NOMO-1 (cell line): ENCODE measurements around the gene MAP3K2.
"Not testable (repeated sequence)": the region's sequence is repeated elsewhere in the genome, so short reads cannot be mapped to it uniquely, and the experiment has no call there.

Experiments used
- DNase-seq, 2 experiments: peaks; one replicate each; lab custom pipeline; 2025; ENCODE audit not compliant: unreplicated experiment in 2 of 2; lab: John Stamatoyannopoulos, UW

Gene MAP3K2

DNA sequence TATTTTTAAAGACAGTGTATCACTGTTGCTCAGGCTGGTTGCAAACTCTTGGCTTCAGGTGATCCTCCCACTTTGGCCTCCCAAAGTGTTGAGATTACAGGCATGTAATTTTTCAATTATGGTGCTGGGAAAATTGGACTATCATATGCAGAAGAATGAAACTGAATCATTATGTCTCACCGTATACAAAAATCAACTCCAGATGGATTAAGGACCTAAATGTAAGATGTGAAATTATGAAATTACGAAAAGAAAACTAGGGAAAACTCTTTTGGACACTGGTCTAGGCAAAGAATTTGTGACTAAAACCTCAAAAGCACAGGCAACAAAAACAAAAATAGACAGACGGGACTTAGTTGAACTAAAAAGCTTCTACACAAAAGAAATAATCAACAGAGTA, 31.2 kb downstream of the MAP3K2 start:
- DNase-seq: no peak

DNA sequence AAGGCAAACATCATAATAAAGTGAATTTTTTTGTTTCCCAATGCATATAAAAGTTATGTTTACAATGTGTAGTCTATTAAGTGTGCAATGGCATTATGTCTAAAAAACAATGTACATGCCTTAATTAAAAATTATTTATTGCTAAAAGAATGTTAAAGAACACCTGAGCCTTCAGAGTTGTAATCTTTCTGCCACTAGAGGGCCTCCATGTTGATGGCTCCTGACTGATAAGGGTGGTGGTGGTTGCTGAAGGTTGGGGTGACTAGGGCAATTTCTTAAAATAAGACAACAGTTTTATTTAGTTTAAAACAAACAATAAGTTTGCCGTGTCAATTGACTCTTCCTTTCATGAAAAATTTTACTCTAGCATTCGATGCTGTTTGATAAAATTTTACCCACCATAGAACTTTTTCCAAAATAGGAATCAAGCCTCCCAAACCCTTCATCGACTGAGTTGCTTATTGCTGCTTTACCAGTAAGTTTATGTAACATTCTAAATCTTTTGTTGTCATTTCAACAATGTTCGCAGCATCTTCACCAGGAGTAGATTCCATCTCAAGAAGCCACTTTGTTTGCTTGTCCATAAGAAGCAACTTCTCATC, 32.3 kb downstream of the MAP3K2 start:
- DNase-seq: no peak

DNA sequence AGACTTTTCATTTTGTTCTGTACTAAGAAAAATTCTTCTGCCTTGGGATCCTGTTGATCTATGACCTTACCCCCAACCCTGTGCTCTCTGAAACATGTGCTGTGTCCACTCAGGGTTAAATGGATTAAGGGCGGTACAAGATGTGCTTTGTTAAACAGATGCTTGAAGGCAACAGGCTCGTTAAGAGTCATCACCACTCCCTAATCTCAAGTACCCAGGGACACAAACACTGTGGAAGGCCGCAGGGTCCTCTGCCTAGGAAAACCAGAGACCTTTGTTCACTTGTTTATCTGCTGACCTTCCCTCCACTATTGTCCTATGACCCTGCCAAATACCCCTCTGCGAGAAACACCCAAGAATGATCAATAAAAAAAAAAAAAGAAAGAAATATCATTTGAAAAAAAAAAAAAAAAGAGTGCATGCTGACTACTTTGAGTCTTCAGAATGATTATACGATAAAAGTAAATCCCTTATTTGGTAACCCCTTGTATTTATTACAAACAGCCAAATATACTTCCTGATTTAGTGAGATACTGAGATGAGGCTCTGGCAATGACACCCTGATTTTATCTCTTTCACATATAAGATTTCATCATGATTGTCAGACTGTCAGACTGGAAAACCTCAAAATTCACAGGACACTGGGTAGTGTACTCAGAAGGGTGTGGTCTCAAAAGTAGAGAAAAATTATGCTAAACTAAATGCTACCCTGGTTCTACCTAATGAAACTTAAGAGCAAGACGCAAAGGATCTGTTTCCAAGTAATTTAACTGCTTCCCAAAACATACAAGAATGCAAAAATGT, 33.7 kb downstream of the MAP3K2 start:
- peak in 1 of 2 experiments; percentile 10 for DNase-seq

DNA sequence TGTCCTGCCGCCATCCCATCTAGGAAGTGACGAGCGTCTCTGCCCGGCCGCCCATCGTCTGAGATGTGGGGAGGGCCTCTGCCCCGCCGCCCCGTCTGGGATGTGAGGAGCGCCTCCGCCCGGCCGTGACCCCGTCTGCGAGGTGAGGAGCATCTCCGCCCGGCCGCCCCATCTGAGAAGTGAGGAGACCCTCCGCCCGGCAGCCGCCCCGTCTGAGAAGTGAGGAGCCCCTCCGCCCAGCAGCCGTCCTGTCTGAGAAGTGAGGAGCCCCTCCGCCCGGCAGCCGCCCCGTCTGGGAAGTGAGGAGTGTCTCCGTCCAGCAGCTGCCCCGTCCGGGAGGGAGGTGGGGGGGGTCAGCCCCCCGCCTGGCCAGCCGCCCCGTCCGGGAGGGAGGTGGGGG, 34.6 kb downstream of the MAP3K2 start:
- not testable (repeated sequence) for DNase-seq

DNA sequence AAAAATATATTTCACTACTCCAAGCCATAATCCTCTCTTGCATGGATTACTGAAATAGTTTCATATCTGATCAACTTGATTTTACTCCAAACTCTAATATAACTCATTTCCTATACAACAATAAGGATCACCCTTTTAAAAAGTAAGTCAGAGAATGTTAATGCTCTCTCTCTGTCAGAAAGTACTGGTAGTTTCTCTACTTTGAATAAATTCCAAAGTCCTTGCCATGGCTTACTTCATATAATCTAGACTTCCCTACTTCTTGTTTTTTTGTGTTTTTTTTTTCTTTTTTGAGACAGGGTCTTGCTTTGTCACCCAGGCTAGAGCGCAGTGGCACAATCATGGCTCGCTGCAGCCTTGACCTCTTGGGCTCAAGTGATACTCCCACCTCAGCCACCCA, 36.2 kb downstream of the MAP3K2 start:
- DNase-seq: peak in 1 of 2 experiments; percentile 4

DNA sequence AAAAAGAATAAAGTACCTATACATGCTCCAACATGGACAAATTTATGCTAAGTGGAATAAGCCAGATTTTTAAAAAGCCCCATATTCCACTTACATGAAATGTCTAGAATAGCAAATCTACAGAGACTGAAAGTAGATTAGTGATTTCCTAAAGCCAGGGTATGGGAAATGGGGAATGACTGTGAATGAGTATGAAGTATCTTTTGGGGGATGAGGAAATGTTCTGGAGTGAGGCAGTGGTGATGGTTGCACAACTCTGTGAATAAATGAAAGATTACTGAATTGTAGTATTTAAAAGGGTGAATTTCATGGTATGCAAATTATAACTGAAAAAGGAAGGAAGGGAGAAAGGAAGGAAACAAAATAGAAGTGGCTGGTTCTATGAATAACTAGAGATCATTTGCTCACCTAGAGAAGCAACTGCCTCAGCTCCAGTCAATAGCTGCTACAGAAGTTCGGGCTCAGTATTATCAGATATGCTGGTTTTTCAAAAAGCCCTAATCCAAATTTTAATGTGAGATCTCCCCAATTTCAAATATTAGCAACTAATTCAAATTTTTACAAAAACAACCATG, 39.3 kb downstream of the MAP3K2 start:
- peak in 1 of 2 experiments; percentile 27 for DNase-seq

DNA sequence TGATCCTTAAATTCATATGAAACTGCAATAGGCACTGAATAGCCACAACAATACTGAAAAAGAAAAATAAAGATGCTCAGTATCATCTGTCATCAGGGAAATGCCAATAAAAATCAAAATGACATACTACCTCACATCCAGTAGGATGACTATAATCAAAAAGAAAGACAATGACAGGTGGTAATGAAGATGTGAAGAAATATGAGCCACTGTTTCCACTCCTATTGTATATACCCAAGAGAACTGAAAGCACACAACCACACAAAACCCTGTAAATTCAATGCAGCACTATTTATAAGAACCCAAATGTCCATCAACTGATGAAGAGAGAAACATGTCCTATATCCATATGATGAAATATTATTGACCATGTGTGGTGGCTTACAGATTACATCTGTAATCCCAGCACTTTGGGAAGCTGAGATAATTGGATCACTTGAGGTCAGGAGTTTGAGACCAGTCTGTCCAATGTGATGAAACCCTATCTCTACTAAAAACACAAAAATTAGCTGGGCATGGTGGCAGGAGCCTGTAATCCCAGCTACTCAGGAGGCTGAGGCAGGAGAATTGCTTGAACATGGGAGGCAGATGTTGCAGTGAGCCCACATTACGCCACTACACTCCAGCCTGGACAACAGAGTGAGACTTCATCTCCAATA, 39.9 kb downstream of the MAP3K2 start:
- peak in 1 of 2 experiments; percentile 10 for DNase-seq

DNA sequence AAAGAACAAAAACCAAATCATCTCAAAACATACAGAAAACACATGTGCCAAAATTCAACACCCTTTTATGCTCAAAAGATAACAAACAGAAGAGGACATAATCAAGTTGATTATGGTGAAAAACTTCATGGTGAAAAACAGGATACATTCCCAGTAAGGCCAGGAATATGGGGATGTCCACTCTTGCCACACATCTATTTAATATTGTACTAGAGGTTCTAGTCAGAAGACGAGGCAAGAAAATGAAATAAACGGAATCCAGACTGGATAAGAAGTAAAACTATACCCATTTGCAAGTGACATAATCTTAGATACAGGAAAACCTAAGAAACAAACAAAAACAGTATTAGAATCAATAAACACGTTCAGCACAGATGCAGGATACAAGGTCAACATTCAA, 40.8 kb downstream of the MAP3K2 start:
- DNase-seq: no peak

DNA sequence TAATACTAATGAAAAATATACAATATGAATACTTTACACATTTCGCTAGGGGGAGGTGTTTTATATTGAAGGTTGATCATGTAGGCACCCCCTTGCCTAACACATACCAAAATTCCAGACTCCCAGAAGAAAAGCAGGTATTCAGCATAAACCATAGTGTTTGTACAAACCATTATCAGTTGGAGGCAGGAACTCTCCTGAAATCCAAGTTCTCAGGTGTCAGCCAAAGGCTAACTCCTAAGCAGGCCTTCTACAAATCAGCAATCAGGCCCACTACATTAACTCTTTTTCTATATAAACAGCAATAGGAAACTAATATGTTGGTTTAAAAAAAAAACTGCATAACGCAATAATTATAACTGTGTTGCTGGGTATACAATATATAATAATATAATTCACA, 44.5 kb downstream of the MAP3K2 start:
- no peak for DNase-seq

DNA sequence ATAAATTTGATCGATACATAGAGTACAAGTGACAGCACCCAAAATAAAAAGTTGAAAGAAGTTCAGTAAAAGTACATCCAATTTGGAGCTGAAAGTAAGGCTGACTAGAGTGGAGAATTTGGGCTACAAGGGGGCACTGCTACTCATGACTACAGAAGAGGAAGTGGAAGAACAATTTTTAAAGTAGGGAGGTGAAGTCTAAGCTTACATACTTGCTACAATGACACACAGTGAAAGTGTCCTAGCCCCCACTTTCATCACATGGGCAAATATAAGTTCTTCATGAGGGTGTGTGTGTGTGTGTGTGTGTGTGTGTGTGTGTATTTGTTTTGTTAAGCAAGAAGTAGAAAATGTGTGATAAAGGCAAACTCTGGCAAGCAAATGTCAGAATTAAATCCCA, 45.7 kb downstream of the MAP3K2 start:
- DNase-seq: peak in 1 of 2 experiments; percentile 25

DNA sequence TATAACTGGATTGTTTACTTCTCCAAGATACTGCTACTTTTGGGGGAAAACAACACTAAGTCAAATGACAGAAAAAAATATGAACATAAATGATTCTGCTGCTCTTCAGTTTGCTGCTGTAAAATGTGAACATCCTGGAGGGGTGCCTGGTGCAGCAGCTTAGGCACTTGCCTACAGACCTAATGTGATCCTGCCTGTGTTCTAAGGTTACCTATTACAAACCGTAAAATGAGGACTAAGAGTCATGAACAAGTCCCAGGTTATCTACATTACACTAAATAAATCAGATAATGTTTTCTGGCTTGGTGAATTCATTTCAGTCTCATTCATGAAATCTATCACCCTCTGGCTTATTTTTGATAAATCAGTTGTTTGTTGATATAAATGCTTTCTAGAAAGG, 55.4 kb downstream of the MAP3K2 start:
- no peak for DNase-seq

DNA sequence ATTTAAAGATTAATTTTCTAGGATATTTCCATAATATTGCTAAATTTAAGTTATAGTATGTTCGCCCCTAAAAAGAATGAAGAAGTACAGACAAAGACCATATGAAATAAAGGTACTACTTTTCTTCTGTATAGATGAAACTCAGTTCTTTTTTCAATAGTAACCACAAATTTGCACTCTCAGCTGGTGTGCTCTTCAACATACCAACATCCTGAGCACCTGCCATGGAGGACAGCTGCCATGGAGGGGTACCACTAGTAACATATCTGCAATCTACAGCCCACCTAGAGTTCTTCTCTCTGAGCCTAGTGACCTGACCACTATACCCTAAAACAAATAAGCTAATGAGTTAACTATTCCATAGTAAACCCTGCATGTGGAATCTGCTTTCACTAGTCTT, 57.0 kb downstream of the MAP3K2 start:
- DNase-seq: no peak

DNA sequence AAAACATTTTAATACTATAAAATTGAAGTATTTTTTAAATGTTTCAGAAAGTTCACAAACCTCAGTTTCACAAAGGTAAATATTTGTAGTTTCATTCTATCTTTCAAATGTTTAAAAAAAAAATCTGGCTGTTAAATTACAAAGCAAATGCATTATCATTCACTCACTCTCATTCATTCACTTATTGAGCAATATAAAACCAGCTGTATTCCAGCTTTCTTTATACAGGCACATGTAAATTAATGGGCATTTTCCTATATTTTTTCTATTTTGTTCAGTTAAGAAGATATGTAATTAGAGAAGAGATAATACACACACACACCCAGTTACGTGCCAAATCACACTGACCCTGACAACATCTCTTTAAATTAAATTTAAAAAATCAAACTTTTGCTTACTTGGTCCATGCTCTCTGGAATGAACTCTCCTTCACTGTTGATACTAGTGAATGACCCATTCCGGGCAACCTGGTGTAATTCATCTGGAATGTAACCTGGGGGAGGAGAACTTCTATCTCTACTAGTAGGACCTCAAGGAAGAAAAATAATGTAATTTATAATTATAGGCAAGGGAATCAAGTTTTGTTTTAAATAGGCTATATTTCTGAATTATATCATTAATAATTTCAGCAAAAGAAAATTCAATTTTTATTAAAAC, 61.4 kb downstream of the MAP3K2 start:
- DNase-seq: no peak

DNA sequence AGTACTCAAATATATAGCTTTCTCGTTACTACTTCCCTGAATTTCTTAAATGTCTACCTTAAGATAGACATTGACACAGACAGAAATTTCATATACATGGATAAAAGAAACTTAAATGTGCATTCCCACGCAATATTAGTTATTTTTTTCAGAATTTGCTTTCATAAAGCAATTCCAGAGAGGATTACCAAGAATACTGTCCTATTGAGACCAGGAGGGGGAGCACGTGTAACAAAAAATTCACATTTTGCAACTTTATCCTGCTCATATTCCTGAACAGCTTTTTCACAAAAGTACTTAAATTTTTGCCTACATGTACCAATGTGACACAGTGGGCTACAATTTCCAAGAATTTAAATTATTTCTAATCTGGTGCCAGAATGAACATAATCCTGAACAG, 63.1 kb downstream of the MAP3K2 start:
- peak in 1 of 2 experiments; percentile 13 for DNase-seq

DNA sequence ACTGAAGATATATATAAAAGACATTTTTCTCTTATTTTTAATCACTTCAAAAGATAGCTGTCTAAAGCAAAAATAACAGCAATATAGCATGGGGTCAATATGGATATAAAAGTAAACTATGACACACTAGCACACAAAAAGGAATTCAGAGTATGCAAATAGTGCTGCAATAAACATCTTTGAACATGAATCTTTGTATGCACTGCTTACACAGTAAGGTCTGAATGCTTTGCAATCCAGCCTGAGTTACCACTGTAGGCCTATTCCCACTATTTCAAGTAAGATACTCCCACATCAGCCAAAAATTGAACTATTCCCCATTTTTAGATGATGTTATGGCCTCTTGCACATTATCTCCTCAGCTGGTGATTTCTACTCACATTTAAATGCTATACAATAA, 66.5 kb downstream of the MAP3K2 start:
- DNase-seq: no peak

DNA sequence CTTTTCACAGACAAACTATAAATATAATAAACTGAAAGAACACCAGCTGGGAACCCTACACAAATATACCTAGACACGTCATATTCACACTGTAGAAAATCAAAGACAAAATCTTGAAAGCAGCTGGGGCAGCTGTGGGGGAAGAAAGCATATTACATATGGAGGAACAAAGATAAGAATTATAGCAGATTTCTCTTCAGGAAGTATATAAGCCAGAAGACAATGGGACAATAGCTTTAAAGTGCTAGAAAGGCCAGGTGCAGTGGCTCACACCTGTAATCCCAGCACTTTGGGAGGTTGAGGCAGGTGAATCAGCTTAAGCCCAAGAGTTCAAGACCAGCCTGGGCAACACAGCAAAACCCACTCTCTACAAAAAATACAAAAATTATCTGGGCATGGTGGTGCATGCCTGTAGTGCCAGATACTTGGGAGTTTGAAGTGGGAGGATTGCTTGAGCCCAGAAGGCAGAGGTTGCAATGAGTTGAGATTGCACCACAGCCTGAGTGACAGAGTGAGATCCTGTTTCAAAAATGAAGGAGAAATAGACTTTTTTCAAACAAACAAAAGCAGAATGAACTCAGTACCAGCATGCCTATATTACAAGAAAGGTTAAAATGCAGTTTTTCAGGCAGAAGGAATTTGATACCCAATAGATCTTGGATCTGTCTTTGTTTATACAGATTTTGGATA, 67.0 kb downstream of the MAP3K2 start:
- no peak for DNase-seq

DNA sequence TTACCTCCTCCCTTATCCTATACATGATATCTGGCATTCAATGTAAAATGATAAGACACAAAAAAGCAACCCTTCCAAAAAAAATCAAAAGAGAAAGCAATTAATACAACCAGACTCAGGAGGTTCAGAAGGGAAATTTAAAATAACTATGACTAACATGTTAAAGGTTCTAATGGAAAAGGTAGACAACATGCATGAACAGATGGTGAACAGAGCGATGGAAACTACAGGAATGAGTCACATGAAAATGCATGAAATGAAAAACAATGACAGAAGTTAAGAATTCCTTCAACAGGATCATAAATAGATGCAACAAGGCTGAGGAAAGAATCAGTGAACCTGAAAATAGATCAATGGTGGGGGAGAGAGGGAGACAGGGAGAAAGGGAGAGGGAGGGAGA, 67.7 kb downstream of the MAP3K2 start:
- no peak for DNase-seq

DNA sequence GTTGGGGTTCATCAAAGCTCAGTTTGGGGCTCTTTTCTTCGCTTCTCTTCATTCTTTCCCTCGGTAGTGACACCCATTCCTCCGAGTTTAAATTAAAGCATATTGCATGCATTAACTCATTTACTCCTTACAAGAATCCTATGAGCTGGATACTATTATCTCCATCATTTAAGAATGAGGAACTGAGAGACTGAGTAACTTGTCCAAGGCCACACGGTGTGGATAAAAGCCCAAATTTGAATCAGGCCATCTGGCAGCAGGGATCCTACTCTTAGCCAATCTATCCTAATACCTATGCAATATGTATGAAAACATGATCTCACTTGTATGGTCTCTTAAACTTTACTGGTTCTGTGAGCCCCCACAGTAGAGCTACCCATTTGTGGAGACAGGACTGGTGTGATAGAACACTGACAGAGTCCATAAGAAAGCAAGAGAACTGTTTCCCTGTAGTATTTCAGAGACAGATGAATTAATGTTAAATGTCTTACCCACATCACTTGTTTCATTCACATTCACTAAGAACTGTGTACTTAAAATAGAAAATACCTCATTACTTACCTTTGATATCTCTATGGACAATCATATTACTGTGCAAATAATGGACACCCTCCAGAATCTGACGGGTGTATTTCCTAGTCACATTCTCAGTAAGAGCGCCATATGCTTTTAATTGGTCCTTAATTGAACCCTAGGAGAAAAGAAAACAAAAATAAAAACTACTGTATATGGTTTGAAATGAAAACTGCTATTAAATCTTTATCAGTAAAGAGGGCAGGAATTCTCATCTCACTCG, 73.4 kb downstream of the MAP3K2 start:
- peak in 1 of 2 experiments; percentile 18 for DNase-seq

DNA sequence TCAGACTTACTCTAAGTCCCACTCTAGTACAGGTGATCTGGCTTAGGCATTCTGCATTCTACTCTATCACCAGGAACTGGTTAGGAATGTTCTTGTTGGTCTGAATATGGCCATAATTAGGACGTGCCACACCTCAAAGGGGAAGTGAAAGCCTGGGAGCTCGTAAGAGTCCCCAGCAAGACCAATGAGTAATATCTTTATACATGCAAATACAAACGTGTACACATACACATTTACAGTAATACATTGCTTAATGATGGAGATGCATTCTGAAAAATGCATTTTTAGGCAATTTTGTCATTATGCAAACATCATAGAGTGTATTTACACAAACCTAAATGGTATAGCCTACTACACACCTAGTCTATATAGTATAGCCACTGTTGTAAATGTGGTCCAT, 74.4 kb downstream of the MAP3K2 start:
- peak; percentile 64 to 79 for DNase-seq

DNA sequence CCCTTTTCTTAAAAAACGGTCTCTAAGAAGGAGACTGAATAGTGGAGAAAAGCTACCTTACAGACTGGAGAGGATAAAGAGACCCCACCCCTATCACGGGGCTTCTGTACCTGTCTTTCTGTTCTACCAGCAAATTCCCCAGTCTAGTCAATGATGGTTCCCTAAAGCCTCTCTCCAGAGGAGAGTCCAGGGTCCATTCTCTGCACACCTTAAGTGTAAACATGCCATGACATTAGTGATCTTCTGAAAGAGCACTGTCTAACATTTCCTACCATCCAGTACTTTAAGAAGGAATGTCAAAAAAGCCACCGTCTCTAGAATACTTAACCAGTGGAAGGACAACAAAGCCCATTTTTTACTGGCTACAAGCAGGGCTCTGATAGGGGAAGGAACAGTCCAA, 76.8 kb downstream of the MAP3K2 start:
- DNase-seq: no peak
